Measurements from ENCODE around the gene KLHL3.

GRCh38 chr5:137627706-137628105 is 108.2 kb downstream of the KLHL3 start:
- no peak for TF ChIP-seq CTCF (IDR thresholded peaks at IDR 0.05)
- no peak for TF ChIP-seq POLR2A (IDR thresholded peaks at IDR 0.05)

All from body of pancreas (tissue), 4 donors.